HTERT RPE-1 (cell line): ENCODE data around the gene TMEM273.
"Not testable (repeated sequence)": the region's sequence is repeated elsewhere in the genome, so short reads cannot be mapped to it uniquely, and the experiment has no call there.

ENCODE experiments used
- in situ Hi-C: fragments of 300-500 bp; cut with MboI; formaldehyde crosslinking; loops from 4 replicates; pipeline ENCODE4 v1.14.3; 2020; ENCODE audit warnings: low sequenced_read_pairs

TMEM273 gene

GRCh38 chr10:49207113-49207512, 18.9 kb upstream of the TMEM273 start:
- in situ Hi-C loops: no loop called here

- in situ Hi-C loops: no loop called here
Measured at GRCh38 chr10:49205206-49205605, 17.0 kb upstream of the TMEM273 start.

- in situ Hi-C loops: no loop called here
Measured at GRCh38 chr10:49204119-49204518, 15.9 kb upstream of the TMEM273 start.

- in situ Hi-C loops: no loop called here
Measured at GRCh38 chr10:49202266-49202665, 14.1 kb upstream of the TMEM273 start.

- in situ Hi-C loops: no loop called here
Measured at GRCh38 chr10:49200854-49201253, 12.7 kb upstream of the TMEM273 start.

GRCh38 chr10:49197171-49197570, 9.0 kb upstream of the TMEM273 start:
- in situ Hi-C loops: no loop called here

GRCh38 chr10:49195864-49196263, 7.7 kb upstream of the TMEM273 start:
- in situ Hi-C loops: not testable (repeated sequence)

- in situ Hi-C loops: no loop called here
Measured at GRCh38 chr10:49194212-49194920, 6.2 kb upstream of the TMEM273 start.

GRCh38 chr10:49191349-49191748, 3.2 kb upstream of the TMEM273 start:
- in situ Hi-C loops: no loop called here

GRCh38 chr10:49189422-49189821, 1.2 kb upstream of the TMEM273 start:
- in situ Hi-C loops: no loop called here

- in situ Hi-C loops: no loop called here
Measured at GRCh38 chr10:49187044-49187484, 1.1 kb downstream of the TMEM273 start.

GRCh38 chr10:49186613-49187012, 1.6 kb downstream of the TMEM273 start:
- in situ Hi-C loops: no loop called here

- in situ Hi-C loops: no loop called here
Measured at GRCh38 chr10:49185213-49185612, 3.0 kb downstream of the TMEM273 start.

GRCh38 chr10:49184642-49185111, 3.5 kb downstream of the TMEM273 start:
- in situ Hi-C loops: no loop called here

GRCh38 chr10:49183596-49184542, 4.3 kb downstream of the TMEM273 start:
- in situ Hi-C loops: no loop called here

GRCh38 chr10:49182776-49183175, 5.4 kb downstream of the TMEM273 start:
- in situ Hi-C loops: no loop called here

GRCh38 chr10:49180444-49180860, 7.7 kb downstream of the TMEM273 start:
- in situ Hi-C loops: no loop called here

GRCh38 chr10:49179699-49180443, 8.3 kb downstream of the TMEM273 start:
- in situ Hi-C loops: no loop called here

- in situ Hi-C loops: no loop called here
Measured at GRCh38 chr10:49178489-49179471, 9.4 kb downstream of the TMEM273 start.
